ENCODE data around the gene FZD10.

GRCh38 chr12:130143136-130143535 is 19.1 kb upstream of the FZD10 start:
- no peak for TF ChIP-seq CTCF (IDR thresholded peaks at IDR 0.05)
- TF ChIP-seq POLR2AphosphoS5 (IDR thresholded peaks at IDR 0.05; ENCODE audit: low read depth, low read length), result no peak
- no peak for TF ChIP-seq REST (IDR thresholded peaks at IDR 0.05; ENCODE audit: insufficient read depth in 1 of 2, low read depth in 2 of 2, low read length in 1 of 2)
